HG02763 (cell line): ENCODE data around the gene TIMP3.

ENCODE experiments used
- ATAC-seq: cut with Tn5 transposase; IDR thresholded peaks from one replicate; pipeline ENCODE4 v1.9.1; 2021; ENCODE audit warnings: mild to moderate bottlenecking, moderate library complexity; ENCODE audit not compliant: unreplicated experiment

The TIMP3 gene

DNA sequence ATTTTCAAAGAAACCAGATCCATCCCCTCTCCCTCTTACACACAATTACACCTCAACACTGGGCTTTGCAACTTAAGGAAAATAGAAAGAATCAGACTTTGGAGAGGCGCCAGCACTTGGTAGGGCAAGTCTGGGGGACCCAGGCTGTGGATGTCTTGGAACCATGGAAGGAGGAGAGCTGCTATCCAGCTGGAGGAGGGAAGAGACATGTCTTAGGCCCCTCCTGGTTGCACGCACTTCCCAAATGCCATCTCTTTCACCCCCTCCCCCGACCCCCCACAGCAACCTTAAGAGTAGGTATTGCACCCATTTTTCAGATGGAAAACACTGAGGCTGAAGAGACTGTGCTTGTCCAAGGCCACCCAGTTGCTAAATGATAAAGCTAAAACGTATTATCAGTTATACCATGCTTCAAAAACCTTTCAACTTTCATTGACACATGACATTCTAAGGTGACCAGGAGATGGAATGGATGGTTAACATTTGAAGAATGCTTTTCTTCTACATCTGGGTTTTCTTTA lies 3.9 kb downstream of the TIMP3 start:
- ATAC-seq: no peak

DNA sequence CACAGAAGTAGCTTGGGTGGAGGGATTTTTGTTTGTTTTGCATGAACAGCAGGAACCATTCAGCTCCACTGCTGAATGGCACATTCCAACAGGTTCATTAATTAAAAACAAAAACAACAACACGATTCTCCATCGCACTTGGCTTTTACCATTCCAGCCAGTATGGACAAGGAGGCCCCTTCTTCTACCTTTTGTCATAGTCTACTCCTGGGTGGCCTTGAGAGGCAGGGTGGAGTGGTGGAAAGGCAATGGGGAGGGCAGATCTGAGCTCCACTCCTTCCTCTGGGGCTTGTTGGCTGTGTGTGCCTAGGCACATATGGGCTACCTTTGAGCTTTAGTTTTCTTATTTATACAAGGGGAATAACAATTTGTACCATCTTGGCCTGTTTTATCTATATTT lies 4.8 kb downstream of the TIMP3 start:
- no peak for ATAC-seq

DNA sequence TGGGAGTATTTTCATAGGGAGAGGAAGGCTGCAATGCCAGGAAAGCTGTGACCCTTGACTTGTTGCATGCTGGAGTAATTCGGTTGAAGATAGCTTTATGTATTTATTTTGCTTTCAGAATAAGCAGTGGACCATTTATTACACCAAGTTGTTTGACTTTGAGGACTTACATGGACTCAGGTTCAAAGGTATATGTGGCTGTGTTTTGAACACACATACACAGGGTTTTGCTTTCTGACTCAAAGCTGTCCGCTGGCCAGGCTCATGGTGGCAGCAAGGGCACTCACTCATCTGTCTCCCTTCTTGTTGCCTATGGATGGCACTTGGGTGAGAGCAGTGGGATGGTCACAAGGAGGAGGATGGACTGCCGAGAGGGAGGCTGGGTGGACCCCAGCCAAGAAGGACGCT lies 6.5 kb downstream of the TIMP3 start:
- ATAC-seq: no peak

DNA sequence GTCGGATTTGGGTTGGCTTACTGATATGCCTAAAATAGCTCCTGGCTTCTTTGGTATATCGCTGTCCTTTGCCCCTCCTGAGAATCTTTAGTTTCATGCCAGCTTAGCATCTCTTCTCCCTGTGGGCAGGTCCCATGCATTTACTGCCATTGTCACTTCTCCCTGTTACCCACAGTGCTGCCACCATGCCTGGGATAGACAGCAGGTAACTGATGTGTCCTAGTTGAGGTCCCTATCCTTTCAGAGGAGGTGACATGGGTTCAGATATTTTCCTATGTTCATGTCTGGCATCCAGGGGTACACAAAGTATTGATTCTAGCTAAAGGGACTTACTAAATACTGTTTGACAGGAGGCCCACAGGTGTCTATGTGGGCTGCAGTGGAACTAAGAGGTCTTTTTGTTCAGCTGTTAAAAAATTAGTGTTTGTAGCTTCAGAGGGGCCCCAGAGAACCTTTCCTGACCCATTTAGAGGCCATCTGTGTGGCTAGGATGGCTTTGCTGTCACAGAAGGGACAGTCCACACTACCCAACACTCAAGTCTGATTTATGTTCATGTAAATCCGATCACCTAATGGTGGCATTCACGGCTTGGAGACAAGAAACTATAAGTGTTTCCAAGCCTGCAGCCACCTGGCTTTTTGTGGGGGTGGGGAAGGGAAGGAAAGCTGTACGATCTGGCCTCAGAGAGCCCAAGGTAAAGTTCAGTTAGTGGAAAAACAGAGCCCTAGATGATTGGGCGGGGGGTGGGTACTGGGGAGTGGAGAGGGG lies 8.5 kb downstream of the TIMP3 start:
- ATAC-seq: no peak

DNA sequence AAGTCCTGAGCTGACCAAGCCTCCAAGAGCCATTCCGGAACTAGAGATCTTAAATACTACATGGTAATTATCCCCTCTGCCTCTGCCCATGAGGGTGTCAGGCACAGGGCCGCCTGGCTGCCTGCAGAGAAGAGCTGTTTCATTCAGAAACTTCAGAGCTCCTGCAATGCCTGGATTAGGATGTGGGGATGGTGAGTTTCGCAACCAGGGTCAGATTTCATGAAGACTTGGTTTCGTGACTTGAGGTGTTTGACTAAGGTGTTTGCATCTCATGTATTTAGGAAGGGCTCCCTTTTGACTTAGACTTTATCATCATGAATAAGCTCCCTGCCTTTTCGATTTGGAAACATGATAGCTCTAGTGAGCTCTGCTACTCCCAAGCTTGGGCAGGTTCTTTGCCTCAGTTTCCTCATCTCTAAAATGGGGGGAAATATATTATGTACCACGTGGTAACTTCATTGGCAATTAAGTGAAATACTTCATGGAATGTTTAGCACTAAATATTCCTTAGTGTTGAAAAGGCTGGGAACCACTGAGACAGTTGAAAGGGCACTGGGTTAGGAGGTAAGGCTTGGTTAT lies 9.1 kb downstream of the TIMP3 start:
- no peak for ATAC-seq

DNA sequence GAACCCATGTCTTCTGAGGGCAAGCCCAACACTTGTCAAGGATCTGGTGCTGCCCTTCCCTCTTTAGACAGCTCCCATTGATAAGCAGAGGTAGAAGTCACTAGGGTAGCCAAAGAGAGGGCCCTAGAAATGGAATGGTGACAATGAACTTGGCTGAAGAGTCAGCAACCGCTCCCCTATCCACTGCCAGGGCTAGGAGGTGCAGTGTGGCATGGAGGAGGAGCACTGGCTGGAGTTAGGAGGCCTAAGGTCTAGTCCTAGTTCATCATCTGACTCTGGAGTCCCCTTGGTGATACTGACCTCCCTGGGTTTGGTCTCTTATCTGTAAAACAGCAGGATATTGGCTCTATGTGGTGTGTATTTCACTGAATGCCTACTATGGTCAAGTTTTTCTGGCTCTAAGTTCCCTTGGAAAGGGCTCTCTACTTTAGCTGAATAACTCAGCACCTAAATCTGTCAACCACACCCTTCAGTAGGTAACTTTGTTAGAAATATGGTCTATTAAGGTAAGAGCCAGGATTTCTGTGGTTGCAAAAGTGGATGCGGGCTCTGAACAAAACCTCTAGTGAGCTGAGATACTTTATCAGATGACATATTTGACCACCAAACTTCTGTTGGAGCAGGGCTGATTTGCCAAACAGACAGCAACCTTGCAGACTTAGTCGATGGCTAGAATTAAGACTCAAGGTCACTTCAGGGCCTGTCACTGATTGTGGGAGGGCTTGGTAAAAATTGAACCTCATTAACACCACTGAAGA lies 10.5 kb downstream of the TIMP3 start:
- ATAC-seq: no peak

DNA sequence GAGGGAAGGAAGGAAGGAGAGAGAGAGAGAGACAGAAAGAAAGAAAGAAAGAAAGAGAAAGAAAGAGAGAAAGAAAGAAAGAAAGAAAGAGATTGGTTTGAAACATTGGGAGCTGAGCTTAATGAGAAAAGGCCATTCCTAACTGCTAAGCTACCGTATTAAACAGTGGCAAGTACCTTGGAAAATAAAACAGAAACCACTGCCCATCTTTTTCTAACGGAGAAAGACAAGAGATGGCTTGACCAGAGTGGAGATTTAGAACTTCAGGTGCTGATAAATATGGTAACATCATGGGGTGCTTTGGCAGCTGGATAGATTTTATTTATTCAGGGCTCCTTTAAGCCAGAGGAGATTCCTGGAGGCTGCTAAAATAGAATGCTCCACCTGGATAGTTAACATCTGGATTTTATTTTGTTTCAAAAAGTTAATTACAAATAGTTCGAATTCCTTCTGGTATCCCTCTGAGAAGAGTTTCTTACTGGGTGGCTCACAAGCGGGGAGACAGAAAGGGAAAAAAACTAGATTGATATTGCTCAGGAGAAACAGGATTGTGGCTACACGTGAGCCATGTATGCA lies 12.9 kb downstream of the TIMP3 start:
- ATAC-seq: no peak

DNA sequence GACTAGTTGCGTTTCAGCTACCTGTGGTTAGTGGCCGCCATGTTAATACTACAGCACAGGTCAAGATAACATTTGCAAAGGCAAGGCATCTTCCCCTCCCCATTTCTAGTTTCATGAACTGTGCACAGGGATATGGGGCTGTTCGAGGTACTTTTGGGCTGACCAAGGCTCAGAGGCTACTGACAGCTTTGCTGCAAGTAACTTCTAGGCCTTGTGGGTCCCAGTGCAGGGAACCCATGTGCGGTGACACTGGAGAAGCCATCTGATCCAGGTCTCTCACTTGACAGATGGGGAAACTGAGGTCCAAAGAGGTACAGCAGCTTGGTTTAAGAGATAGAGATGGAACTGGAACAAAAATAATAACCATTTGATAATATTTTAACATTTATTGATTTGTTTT lies 13.6 kb downstream of the TIMP3 start:
- ATAC-seq: no peak

DNA sequence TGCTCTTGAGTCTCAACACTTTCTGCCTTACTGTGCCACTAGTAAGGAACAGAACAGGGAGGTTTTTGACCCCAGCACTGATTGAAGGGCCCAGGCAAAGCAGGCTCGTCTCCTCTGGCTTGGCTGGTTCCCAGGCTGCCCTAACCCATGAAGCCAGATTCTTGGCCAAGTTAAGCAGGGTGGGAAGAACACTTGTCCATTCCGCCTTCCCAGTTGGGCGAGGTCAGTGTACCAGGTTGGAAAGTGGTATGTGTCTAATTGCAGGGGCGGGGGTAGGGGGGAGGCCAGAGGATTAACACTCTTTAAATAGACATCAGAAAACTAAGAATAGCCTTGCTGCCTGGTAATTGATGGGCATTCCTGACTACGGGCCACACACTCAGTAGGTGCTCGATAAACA lies 14.4 kb downstream of the TIMP3 start:
- no peak for ATAC-seq

DNA sequence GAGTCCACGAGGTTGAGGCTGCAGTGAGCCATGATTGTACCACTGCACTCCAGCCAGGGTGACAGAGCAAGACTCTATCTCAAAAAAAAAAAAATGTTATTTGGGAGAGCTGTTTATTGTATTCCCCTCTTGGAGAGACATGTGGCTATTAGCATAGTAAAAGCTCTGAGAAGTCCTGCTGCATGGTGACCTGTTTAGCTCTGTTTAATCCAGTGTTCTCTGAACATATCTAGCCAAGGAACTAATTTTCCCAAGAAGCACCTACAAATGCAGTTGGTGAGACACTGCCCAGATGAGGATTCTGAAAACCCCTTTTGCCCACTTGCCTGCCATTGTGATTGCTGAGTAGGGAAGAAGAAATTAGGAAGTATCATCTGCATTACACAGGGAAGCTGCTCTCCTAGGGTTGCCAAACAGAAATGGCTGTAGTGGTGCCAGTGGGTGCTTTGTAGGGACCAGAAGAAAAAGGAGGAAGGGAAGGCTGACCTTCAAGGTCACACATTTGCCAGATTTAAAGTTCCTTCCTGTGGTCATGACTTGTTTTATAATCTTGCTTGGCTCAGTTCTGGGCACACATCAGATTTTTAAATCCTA lies 15.7 kb downstream of the TIMP3 start:
- ATAC-seq: no peak

DNA sequence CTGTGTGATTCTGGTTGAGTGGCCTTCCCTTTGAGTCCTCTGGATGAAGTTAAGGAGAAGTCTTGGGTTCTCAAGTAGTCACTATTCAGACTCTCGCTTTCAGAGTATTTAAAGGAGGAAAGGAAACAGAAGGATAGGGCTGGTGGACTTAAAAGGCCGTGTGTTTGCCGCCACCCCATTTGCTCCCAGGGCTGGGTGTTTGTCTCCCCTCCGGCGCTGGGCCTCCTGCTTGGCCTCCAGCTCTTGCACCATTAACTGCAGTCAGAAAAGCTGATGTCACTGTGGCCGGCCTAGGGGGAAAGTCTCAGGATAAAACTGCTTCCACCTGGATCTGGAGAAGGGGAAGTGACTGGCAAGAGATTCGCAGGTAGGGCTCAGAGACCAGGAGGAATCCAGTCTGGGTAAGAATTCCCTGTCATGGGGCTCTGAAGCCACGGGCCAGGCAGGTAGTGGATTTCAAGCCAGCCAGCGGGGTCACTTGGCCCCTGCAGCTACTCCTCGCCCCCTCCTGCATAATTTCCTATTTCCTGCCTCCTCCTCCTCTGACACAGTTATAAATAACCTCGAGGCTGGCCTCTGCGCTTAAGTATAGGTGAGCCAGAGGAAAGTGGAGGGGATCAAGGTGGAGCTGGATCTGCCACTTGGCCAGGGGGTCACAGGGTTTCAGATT lies 17.1 kb downstream of the TIMP3 start:
- no peak for ATAC-seq

DNA sequence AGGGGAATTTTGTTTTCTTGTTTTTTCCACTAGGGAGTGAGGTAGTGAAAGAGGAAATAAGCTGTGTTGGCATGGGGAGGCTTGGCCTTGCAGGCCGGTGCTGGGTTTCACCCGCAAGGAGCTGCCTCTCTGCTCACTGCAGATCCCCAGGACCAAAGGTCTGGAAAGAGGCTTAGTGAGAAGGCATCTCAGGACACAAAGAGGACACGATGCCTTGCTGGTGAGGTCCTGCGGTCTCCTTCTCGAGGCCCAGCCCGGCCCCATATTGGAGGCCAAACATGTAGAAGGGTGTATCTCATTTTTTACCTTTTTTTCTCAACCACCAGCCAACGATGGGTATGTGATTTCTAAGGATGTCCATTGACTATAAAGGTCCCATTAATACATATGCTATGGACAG lies 17.6 kb downstream of the TIMP3 start:
- no peak for ATAC-seq

DNA sequence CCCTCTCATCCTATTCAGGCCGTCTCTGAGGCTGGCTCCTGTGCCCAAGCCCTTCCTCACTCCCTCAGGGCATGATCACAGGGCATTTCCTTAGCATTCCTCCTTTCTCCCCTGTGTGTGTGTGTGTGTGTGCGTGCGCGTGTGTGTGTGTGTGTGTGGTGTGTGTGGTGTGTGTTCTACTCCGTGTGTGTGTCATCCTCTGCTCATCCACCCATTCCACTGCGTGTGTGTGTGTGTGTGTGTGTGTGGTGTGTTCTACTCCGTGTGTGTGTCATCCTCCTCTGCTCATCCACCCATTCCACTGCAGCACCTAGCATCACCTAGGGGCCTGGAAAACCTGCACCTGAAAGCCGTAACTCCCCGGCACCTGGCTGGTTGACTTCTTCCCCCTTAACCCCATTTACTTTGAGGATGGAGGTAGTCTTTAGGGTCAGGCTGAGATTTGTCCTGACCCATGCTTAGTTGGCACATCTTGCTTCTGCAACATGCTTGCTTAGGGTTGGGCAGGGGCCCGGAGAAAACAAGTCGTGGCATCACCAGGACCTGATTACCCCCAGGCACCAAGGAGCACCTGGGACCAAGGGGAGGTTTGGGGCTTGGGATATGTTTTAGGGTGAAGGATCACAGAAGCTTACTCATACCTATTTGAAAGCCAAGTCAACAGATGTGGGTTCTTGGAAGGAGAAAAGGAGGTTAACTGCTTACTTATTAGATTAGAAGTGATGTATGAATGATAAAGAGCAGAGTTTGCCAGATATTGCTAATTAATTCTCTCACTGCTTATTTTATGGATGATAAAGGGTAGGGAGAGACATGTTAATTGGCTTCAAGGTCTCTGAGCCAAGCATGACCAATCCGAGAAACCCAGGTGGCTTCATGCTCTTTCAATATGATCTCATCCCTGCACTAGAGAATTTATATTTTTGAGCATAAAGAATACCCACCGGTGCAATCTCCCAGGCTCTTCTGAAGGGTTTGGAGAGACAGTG lies 18.9 kb downstream of the TIMP3 start:
- no peak for ATAC-seq

DNA sequence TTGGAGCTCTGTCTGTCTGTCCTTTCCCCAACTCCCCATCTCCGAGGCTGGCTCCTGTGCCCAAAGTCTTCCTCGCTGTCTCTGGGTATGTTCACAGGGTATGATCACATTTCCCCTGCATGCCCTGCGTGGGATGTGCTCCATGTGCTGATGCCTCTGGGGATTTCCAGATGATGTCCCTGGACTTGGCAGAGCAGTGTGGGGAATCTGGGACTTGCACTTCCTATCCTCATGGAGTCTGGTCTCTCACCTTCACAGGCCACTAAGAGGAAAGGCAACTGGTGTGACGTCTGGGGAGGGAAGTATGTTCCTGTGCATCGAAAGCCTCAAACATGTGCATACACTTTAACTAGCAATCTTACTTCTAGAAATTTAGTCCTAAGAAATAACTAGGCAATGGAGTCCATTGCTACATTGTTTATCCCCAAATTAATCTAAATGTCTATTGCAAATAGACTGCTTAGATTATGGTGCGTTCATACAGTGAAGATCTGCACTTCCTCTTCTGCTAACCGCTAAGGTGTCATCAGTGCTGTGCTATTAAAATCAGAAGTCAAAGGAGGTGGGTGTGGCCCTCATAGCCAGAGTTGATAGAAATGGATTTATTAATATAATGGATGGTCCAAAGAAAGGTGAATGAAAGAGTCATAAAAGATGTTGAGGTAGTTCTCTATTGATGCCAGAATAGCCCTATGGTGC lies 20.8 kb downstream of the TIMP3 start:
- no peak for ATAC-seq

DNA sequence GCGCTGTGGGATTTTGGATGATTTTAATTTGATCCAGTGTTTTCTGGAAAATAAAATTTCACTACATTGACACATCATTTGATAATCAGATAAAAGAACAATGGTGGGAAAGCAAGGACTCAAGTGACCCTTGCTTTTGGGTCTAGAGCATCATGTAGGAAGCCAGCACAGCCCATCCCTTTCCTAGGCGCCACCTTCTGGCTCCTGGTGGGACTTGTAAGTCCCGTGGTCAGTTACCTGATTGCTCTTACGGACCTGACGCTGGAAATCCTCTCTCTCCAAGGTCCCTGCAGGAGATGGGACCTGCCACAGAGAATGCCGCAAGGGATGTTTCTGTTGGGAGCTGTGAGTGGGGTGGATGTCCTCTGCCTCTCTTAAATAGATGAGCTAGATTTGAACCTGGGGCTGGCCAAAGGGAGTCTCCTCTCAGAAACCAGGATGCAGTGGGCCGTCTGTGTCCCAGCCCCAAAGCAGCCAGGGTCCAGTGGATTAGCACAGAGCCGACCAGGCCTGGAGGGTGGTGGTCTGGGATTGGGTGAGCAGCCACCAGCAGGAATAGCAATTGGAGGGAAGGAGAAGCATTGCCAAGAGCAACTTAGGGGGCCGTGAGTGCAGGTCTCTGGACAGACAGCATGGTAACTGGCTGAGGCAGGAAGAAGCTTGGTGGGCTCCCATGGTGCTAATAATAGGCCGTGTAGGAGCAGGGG lies 21.7 kb downstream of the TIMP3 start:
- ATAC-seq: no peak

DNA sequence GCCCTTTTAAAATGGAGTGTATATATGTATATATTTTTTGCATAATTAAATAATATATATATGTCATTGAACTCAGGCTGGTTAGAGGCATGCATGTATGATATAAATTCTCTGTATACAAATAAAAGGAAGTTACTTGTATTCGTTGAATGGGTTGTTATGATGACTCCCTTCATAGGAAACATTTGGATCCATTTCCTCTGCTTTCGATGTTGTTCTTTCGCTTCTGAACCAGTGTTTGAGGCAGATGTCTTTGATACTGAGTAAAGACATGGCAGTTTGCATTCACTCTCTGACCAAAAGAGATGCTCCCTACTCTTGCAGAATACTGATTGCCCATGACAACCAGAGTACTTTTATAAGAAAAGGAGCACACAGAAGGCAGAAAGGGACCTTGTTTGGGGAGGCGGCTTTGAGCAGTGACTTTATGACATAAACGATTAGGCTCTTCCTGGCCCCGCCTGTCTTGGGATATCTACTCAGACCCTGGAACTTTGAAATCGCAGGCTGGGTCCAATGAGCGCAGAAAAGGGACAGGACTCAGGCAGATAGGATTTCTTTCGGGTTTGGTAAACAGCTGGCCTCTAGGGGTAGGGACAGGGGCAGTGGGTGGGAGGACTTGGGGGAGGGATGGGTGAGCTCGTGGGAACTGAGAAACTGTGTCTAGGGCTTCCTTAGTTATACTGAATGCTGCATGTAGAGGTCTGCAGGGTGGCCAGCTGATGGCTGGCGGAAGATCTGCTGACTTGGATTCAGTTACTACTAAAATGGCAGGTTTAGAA lies 23.2 kb downstream of the TIMP3 start:
- no peak for ATAC-seq

DNA sequence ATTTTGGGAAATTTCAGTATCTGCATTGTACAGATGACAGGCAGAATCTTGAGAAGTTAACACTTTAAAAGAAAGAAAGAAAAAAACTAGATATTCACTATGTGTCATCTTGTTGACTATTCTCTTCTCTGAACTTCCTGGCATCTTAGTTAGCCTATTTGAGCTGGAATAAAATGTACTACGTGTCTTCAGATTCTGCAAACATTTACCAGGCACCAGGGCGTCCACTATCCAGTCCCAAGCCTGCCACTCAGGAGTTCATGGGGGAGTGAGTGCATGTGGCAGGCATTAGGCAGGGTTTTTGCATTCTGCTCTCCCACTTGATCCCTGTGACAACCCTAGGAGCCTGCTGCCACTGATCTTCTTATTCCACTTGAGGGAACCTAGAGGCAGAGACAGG lies 25.0 kb downstream of the TIMP3 start:
- no peak for ATAC-seq
